ENCODE data around the gene PROZ.
"Not testable (repeated sequence)": the region's sequence is repeated elsewhere in the genome, so short reads cannot be mapped to it uniquely, and the experiment has no call there.

PROZ gene

GRCh38 chr13:113155201-113155600 is 3.2 kb upstream of the PROZ start:
- DNase-seq (ENCODE audit: low read depth in 2 of 2, low spot score in 1 of 2), result no peak

- no peak for DNase-seq (ENCODE audit: low read depth in 2 of 2, low spot score in 1 of 2)
Observed at GRCh38 chr13:113155982-113156655, 2.3 kb upstream of the PROZ start.

GRCh38 chr13:113157206-113157928 is 1.1 kb upstream of the PROZ start:
- no peak for DNase-seq (ENCODE audit: low read depth in 2 of 2, low spot score in 1 of 2)

- DNase-seq (ENCODE audit: low read depth in 2 of 2, low spot score in 1 of 2), result no peak
Observed at GRCh38 chr13:113158946-113159345, 498 bp downstream of the PROZ start.

GRCh38 chr13:113159701-113160100 is 1.3 kb downstream of the PROZ start:
- no peak for DNase-seq (ENCODE audit: low read depth in 2 of 2, low spot score in 1 of 2)

GRCh38 chr13:113160983-113161382 is 2.5 kb downstream of the PROZ start:
- no peak for DNase-seq (ENCODE audit: low read depth in 2 of 2, low spot score in 1 of 2)

- no peak for DNase-seq (ENCODE audit: low read depth in 2 of 2, low spot score in 1 of 2)
Observed at GRCh38 chr13:113161433-113161832, 3.0 kb downstream of the PROZ start.

GRCh38 chr13:113161975-113162374 is 3.5 kb downstream of the PROZ start:
- not testable (repeated sequence) for DNase-seq (ENCODE audit: low read depth in 2 of 2, low spot score in 1 of 2)

GRCh38 chr13:113162783-113163685 is 4.6 kb downstream of the PROZ start:
- no peak for DNase-seq (ENCODE audit: low read depth in 2 of 2, low spot score in 1 of 2)

- no peak for DNase-seq (ENCODE audit: low read depth in 2 of 2, low spot score in 1 of 2)
Observed at GRCh38 chr13:113164492-113164891, 6.0 kb downstream of the PROZ start.

GRCh38 chr13:113166266-113166665 is 7.8 kb downstream of the PROZ start:
- DNase-seq (ENCODE audit: low read depth in 2 of 2, low spot score in 1 of 2), result no peak

GRCh38 chr13:113166681-113167080 is 8.2 kb downstream of the PROZ start:
- DNase-seq (ENCODE audit: low read depth in 2 of 2, low spot score in 1 of 2), result no peak

GRCh38 chr13:113167155-113167554 is 8.7 kb downstream of the PROZ start:
- no peak for DNase-seq (ENCODE audit: low read depth in 2 of 2, low spot score in 1 of 2)

GRCh38 chr13:113167575-113167974 is 9.1 kb downstream of the PROZ start:
- DNase-seq (ENCODE audit: low read depth in 2 of 2, low spot score in 1 of 2), result no peak

GRCh38 chr13:113168211-113168610 is 9.8 kb downstream of the PROZ start:
- no peak for DNase-seq (ENCODE audit: low read depth in 2 of 2, low spot score in 1 of 2)

- DNase-seq (ENCODE audit: low read depth in 2 of 2, low spot score in 1 of 2), result no peak
Observed at GRCh38 chr13:113169277-113170272, 11.1 kb downstream of the PROZ start.

- DNase-seq (ENCODE audit: low read depth in 2 of 2, low spot score in 1 of 2), result no peak
Observed at GRCh38 chr13:113170511-113170910, 12.1 kb downstream of the PROZ start.

GRCh38 chr13:113171250-113172125 is 13.0 kb downstream of the PROZ start:
- DNase-seq (ENCODE audit: low read depth in 2 of 2, low spot score in 1 of 2), result no peak

- no peak for DNase-seq (ENCODE audit: low read depth in 2 of 2, low spot score in 1 of 2)
Observed at GRCh38 chr13:113172419-113172926, 14.0 kb downstream of the PROZ start.

Measured in stimulated activated CD8-positive, alpha-beta memory T cell treated with anti-CD3 and anti-CD28 coated beads, Interleukin-4, amount 100 ng/mL, for 4 hours (primary cell).